ENCODE data around the gene DYNC2H1.
"Not testable (repeated sequence)": the region's sequence is repeated elsewhere in the genome, so short reads cannot be mapped to it uniquely, and the experiment has no call there.

The DYNC2H1 gene

DNA sequence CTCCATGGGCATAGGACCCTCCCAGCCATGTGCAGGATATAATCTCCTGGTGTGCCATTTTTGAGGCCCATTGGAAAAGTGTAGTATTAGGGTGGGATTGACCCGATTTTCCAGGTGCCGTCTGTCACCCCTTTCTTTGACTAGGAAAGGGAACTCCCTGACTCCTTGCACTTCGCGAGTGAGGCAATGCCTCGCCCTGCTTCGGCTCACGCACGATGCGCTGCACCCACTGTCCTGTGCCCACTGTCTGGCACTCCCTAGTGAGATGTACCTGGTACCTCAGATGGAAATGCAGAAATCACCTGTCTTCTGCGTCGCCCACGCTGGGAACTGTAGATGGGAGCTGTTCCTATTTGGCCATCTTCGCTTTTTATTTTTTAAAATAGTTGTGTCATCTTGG lies 32.8 kb downstream of the DYNC2H1 start:
- not testable (repeated sequence) for DNase-seq (ENCODE audit: low read depth in 2 of 2)

DNA sequence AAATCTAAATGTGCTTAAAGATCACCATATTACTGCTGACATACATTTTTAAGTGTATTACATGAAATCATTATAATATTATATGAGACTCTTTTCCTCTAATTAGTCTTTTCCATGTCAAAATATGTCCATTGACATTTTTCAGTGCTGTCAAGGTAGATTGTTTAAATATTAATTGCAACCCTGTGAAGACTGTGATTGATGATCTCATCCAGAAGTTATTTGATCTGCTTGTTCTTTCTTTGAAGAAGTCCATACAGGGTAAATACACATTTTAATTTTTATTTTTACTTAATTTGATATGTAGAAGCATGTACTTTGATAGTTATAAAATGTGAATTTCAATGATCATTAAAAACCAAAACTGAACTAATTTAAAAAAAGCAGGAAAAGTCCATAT lies 38.4 kb downstream of the DYNC2H1 start:
- DNase-seq (ENCODE audit: low read depth in 2 of 2): no peak

DNA sequence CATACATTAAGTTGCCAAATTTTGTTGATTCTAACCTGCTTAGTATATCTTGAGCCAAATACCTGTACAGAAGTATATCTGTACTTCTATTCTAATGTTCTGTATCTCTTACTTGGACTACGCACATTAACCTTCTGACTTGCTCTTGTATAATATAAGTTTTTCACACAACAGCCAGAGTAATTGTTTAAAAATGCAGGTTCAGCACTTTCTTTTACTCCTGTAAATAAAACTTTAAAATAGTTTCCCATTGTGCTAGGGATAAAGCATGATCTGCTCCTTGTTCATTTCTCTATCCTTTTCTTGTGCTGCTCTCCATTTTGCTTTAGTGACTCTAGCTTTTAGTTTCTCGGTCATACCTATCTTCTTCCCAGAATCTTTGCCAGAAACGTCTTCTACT lies 48.3 kb downstream of the DYNC2H1 start:
- DNase-seq (ENCODE audit: low read depth in 2 of 2): no peak

DNA sequence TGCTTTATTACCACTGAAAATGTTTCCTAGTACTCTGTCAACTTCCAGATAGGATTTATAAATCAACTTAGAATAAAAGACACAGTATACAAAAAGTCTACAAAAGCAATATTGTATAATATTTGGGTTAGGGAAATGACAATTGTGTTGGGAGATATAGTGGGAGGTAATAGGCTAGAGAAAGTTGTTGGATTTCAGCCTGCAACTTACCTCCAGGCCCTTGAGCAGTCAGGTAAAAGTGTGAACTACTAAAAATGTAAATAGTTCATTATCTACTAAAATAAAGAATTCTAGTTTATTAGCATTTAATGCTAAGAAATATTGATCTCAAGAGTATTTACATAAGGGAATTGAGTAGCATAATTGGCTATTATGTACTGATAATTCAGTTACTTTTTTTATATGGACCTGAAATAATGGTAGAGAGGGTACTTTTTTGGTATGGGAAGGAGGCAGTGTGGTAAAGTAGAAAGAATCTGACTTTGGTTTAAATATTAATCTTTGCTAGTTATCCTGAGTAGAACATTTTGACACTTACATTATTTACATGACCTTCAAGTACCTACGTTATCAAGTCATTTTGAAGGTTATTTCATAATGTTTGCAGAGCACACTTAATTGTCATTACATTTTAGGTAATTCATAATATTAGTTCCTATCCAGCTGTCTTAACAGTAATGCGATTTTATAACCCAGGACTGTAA lies 55.0 kb downstream of the DYNC2H1 start:
- no peak for DNase-seq (ENCODE audit: low read depth in 2 of 2)

DNA sequence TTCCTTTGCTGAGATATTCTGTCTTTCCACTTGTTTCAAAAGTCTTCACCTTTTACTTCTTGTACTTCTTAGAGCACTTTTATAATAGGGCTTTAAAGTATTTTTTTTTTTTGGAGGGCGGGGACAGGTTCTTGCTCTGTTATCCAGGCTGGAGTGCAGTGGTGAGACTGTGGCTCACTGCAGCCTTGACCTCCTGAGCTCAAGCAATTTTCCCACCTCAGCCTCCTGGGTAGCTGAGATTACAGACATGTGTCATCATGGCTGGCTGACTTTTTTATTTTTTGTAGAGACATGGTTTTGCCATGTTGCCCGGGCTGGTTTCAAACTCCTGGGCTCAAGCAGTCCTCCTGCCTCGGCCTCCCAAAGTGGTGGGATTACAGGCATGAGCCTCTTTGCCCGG lies 57.9 kb downstream of the DYNC2H1 start:
- DNase-seq (ENCODE audit: low read depth in 2 of 2): no peak

DNA sequence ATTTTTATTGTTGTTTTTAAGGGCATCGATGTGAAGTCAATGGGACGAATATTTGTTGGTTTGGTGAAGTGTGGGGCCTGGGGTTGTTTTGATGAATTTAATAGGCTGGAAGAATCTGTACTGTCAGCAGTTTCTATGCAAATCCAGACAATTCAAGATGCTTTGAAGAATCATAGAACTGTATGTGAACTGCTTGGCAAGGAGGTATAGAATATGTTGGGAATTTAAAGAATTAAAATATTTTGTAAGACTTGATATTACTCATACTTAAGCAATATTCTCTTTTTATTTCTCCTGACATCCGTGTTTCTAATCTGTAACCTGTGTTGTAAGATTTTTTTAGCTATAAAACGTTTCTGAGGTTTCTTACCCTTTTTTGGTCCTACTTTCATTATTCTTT lies 61.6 kb downstream of the DYNC2H1 start:
- DNase-seq (ENCODE audit: low read depth in 2 of 2): no peak

DNA sequence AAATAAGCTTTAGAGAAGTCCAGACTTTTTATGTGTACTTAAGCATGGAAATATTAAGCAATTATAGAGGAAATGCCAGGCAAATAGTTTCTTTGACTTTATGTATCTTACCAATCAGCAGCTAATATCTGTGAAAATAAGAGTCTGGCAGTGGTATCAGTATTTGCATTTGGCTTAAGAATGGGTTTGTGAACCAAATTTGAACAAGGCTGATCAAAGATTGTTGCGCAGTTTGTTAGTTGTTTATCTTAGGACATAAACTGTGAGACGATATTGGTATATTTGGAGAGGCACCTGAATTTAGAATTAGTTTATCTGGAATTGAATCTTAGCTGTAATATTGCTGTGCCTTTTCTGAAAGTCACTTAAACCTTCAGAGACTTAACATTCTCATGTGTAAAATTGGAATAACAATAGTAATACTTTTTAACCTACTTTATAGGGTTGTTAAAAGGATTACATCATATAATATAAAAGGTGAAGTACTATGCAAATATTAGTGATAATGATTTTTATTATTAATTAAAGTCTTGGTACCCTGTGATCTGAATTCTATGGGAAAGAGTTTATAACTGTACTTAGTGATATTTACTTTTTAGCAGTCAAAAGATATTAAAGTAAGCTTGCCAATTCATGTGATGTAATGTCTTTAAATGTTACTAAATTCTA lies 66.4 kb downstream of the DYNC2H1 start:
- no peak for DNase-seq (ENCODE audit: low read depth in 2 of 2)

DNA sequence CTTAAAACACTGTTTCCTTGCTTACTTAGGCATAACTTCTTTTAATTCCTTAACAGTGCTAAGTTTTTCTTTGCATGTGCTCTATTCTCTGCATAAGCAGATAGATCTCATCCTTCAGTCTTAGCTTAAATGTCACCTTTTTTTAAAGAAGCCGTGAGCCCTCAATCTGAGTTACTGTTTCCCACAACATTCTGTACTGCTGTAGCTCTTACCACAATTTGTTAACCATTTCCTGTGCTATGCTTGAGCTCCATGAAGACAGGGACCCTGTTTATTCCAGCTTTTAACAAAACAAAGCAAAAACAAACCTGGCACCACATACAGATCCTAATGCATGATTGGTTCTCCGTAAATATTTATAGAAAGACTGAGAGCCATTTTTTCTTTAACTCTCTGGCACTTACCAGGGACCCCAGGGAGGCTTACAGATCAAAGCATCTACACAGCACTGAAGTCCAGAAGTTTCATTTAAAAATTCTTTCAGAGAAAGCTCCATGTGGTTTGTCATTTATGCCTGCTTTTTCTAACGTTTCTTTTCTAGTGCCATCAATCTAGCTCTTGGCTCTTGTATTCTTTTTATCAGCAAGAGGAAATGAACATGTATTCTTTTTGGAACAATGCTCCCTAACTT lies 74.9 kb downstream of the DYNC2H1 start:
- no peak for DNase-seq (ENCODE audit: low read depth in 2 of 2)

DNA sequence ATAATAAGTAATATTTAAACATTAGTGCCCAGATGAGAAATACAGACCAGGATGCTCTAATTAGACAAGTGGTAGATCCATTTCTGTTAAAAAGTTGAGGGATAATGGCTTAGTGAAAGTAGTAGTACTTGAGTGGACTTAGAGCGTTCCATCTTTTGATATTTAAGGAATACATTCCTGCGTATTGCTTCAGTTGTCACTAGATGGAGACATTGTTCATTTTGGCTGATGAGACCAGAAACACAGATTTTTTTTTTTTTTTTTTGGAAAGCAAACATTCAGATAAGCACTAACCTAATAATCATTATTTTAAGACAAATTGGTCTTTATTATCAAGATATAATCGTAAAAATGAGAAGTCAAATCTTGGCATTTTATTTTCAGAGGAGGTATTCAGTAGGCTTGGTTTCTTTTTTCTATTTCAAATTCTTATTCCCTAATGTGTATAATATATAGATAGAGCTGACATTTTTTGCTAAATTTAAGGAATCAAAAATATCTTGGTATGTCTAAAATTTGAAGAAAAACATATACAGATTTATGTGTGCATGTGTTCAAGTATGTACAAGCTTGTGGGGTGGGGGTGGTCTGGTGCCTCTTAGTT lies 92.9 kb downstream of the DYNC2H1 start:
- DNase-seq (ENCODE audit: low read depth in 2 of 2): no peak

DNA sequence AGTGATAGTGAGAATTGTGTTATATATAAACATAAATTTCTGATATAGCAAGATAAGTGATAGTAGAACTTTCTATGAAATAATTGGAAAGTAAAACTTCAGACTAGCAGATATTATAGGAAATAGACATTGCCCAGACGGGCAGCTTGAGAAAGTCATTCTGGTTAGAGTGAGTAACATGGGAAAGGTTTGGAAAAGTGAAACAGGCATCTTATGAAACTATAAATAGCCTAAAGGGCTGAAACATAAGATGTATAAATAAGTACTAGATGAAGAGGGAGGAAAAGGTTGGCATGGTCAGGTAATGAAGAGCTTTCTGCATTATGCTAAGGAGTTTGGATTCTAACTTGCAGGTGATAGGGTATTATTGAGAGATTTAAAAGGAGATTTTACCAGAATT lies 101.3 kb downstream of the DYNC2H1 start:
- no peak for DNase-seq (ENCODE audit: low read depth in 2 of 2)

DNA sequence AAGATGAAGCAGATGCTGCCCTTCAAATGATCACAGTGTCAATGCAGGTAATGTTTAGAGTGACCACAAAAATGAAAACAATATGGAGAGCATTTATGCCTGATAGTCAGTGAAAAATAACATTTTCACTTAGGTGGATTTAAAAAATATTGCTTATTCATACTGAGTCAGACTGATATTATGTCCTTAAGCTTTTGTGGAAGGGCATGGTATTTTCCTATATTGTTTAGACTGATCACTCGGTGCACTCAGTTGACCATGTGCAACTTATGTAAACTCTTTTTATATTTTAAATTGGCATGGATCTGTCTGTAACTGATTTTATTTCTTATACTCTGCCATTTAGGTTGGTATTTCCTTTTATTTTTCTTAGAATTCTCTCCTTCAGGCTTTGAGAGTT lies 106.6 kb downstream of the DYNC2H1 start:
- DNase-seq (ENCODE audit: low read depth in 2 of 2): no peak

DNA sequence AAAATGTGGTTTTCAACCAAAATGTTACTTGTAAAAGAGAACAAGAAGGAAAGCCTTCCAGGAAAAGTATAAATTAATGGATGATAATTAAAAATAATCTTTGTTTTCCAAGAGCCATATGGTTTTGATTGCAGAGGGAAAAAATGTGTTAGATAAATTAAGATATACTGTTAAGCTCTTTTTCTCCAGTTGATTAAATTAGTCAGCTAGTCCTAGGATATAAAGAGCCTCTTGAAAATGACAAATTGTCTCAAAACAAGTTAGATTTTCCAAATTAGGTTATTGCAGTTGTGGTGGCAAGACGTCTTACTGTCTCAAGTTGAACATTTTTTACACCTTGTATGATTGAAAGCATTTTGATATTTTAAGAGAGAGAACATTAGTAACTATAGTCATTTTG lies 110.9 kb downstream of the DYNC2H1 start:
- no peak for DNase-seq (ENCODE audit: low read depth in 2 of 2)

DNA sequence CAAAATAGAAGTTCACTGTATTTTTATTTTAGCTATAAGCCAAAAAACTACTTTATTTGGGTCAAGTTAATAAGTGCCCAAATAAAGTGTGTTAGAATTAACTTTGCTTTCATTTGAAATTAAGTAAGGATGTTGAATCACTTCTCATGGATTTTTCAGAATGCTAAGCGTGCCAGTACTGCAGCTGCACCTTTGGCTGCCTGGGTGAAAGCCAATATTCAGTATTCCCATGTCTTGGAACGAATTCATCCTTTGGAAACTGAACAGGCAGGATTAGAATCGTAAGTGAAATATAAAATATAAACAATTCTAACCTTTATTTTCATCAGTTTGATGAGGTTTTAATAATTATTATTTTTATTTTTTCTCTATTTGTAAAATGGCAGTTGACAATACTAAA lies 113.6 kb downstream of the DYNC2H1 start:
- no peak for DNase-seq (ENCODE audit: low read depth in 2 of 2)

DNA sequence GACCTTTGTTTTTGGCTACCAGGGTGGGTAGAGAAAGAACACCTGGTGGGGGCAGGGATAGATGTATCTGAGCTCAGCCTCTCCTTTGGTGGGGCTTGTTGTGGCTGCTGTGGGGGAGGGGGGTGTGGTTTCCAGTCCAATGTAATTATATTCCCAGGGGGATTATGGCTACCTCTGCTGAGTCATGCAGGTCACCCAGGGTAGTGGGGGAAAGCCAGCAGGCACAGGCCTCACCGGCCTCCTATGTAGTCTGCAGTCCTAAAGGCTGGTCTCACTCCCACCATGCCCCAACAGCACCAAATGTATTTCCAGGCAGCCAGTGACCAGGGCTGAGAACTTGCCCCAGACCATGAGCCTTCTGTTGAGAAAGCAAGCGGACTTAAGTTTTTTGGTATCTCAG lies 119.6 kb downstream of the DYNC2H1 start:
- no peak for DNase-seq (ENCODE audit: low read depth in 2 of 2)

DNA sequence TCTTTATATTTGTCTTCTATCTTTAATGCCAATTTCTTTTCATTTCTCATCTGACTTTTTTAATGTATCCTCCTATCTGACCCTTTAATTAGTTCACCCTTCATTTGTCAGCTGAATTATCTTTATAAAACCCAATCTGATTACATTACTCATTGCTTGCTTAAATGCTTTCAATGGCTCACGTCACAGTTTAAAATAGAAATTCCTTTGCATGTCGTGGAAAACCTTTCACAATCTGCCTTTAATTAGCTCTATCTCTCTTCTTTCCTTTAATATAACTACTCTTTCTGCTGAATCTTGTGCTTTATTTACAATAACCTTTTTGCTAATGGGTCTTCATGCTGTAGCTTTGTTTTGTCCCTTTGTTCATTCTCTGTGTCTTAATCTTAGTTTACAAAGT lies 125.7 kb downstream of the DYNC2H1 start:
- no peak for DNase-seq (ENCODE audit: low read depth in 2 of 2)

DNA sequence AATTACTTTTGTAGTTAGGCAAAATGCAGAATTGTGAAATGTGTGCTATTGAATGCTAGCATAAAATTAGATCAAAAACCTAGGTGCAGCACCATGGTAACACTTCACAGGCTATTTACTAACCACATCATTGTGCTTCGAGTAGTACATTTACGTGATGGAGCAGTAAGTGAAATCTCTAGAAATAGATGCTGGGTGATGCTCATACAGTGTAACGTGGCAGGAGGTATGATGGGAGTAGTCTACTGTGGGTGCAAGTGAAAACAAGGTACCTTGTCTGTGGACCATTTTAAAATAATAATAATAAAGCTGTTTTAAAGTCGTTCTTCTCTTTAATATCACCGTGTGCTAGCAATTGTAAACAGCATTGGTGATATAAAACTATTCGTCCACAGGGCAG lies 132.3 kb downstream of the DYNC2H1 start:
- no peak for DNase-seq (ENCODE audit: low read depth in 2 of 2)

DNA sequence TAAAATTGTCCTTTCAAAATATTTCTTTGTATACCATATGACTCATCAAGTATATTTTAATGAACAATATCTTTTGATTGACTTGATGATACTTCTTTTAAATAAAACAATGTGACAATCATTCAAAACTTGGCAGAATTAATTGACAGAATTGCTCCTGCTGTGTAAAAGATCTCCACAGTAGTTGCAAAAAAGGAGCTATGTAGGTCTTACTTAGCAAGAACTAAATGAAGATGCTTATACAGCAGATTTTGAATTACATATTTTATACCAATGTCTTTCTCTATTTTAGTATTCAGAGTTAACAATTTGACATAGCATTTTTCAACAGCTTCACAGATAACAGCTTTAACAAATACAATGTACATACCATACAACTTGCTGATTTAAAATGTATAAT lies 144.9 kb downstream of the DYNC2H1 start:
- DNase-seq (ENCODE audit: low read depth in 2 of 2): no peak

DNA sequence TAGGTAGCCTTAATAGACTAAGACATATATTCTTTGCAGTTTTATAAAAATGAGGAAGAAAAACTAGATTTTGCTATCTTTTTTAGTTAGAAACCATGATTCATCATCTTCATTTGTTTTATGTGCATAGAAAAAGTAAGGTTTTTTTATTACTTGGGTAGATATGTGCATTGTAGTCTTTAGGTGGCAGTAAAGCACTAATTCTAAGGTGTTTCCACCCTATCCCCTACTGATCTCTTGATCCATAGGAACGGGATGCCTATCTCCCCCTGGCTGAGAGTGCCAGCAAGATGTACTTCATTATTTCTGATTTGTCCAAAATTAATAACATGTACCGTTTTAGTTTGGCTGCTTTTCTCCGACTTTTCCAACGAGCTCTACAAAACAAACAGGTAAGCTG lies 148.1 kb downstream of the DYNC2H1 start:
- no peak for DNase-seq (ENCODE audit: low read depth in 2 of 2)

DNA sequence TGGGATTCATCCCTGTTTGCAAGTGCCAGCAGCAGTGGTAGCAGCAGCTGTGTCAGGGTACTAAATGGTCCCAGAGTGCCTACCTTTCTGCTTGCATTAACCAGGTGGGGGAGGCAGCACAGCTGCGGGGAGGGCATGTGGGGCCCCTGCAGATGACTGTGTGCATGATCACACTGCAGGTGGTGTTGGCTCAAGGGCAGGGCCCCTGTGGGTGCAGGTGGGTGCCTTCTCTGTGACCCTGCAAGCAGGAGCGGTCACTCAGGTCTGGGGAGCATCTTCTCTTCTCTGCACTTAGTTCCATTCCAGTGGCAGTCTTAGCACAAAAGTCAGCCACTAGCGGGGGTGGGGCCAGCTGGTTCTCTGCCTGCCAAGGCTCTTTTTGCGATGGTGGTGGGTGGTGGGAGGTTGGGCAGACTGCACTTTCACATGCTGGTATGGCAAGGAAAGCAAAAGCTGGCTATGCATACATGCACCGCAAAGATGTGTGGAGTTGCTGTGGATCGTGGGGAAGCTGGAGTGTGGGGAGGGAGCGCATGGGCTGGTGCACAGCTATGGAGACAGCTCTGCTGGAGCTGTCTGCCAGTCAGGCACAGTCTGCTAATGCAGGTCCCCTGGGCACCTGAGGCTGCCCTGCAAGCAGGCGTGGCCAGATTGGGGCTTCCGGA lies 157.1 kb downstream of the DYNC2H1 start:
- DNase-seq (ENCODE audit: low read depth in 2 of 2): no peak

DNA sequence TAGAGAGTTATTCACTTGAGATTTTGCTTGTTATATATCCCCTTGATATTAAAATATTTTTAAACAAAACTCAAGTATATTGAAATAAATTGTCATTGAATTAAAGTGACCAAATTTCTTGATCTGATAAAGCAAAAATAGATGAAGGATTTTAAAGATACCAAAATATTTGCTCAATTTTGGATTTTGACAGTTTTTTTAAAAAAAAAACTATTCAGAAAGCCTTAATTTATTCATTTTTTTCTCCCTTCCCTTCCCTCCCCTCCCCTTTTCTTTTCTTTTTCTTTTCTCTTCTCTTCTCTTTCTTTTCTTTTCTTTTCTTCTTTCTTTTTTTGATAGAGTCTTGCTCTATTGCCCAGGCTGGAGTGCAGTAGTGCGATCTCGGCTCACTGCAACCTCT lies 163.7 kb downstream of the DYNC2H1 start:
- DNase-seq (ENCODE audit: low read depth in 2 of 2): no peak

DNA sequence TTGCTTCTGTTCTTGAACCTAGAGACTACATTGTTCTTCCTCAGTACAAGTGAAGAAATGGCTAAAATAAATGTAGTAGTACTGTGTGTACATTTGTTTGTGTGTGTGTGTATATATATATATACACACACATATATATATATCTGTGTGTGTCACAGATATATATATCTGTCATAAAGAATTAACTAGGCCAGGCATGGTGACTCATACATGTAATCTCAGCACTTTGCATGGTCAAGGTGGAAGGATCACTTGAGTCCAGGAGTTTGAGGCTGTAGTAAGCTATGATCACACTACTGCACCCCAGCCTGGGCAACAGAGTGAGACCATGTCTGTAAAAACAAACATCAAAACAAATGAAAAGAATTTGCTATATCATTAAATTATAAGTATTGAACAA lies 164.8 kb downstream of the DYNC2H1 start:
- no peak for DNase-seq (ENCODE audit: low read depth in 2 of 2)

DNA sequence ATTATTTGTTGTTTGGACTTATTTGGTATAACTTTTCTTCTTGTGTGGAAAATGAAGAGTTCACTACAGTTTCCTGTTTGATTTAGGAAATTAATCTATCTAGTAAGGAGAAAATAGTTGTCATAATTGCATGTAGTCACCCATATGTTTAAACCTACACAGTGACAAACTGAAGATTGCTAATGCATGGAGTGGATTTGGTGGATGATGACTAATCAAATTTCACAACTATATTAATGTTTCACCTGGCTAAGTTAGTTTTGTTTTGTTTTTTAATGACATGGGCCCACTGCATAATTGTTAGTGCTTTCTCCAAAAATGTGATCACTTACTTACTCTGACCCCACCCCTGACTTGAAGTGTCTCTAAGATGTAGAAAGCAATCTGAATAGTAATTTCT lies 170.6 kb downstream of the DYNC2H1 start:
- DNase-seq (ENCODE audit: low read depth in 2 of 2): no peak
